Activated naive CD4-positive, alpha-beta T cell treated with anti-CD3 and anti-CD28 coated beads, Interleukin-2, amount 10 ng/mL, durations not matched to agents 7 days and 5 days (primary cell): ENCODE measurements around the gene CRHBP.

Source experiments
- CTCF ChIA-PET: fragments of 350-600 bp; sonication (Branson Sonifier 250); formaldehyde crosslinking; loops from one replicate; lab custom pipeline; 2021; ENCODE audit warnings: antibody characterized with exemption; lab: Charles Lee
- DNase-seq: peaks from one replicate; pipeline ENCODE4 v3.0.0-alpha.2; 2020
- H3K27ac Mint-ChIP-seq: one replicate; pipeline ENCODE4 v1.8.0; 2021; ENCODE audit warnings: mild to moderate bottlenecking, moderate library complexity, mixed read lengths
- H3K27me3 Mint-ChIP-seq: one replicate; pipeline ENCODE4 v1.8.0; 2021; ENCODE audit warnings: mild to moderate bottlenecking, mixed read lengths
- H3K36me3 Mint-ChIP-seq: one replicate; pipeline ENCODE4 v1.8.0; 2021; ENCODE audit warnings: mixed read lengths
- H3K4me1 Mint-ChIP-seq: one replicate; pipeline ENCODE4 v1.8.0; 2021; ENCODE audit warnings: mixed read lengths
- H3K4me3 Mint-ChIP-seq: one replicate; pipeline ENCODE4 v1.8.0; 2021; ENCODE audit warnings: mild to moderate bottlenecking, moderate library complexity, mixed read lengths
- H3K9me3 Mint-ChIP-seq: one replicate; pipeline ENCODE4 v1.8.0; 2021; ENCODE audit warnings: mixed read lengths

CRHBP gene

DNA sequence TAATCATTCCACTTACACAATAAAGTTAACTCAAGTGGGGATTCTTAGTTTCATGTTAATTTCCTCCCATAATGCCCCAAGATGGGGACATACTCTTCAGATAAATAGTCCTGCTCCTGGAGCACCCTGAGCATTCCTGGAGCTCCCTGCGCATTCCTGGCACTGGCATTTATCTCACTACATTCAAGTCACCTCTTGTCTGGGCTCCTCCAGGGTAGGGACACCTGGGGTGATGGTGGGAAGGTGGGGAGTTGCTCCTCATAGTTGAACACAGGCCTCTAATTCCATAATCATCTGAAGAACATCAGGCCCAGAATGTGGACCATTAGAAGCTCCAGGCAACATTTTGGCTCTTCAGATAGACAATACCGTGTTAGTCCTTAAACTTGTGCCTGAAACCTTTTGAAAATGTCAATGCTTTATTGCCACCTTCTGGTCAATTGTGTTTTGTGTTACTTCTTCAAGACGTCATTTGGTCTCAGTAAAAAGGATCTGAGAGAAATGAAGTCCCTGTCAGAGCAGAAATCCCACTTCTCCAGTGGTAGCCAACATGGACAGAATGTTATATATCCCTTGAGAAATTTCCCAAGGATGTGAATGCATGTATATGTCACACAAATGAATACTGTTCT is 63.2 kb downstream of the CRHBP start:
- no peak for DNase-seq
- H3K4me1 Mint-ChIP-seq: peaks cover 11% of the 10 kb centered on the region
- no peak overlapping the region for H3K4me3 Mint-ChIP-seq
- H3K9me3 Mint-ChIP-seq: no peaks in the 10 kb centered on the region
- H3K27me3 Mint-ChIP-seq: peaks cover 21% of the 10 kb centered on the region
- CTCF ChIA-PET: interaction anchor here (0.7 to 2.4 kb wide), 10 partner anchors 14 to 415 kb away, joined by 3 to 31 read pairs (median 4); partner anchors contain the start of gene AGGF1
- no peaks in the 10 kb centered on the region for H3K36me3 Mint-ChIP-seq
- H3K27ac Mint-ChIP-seq: no peak overlapping the region

DNA sequence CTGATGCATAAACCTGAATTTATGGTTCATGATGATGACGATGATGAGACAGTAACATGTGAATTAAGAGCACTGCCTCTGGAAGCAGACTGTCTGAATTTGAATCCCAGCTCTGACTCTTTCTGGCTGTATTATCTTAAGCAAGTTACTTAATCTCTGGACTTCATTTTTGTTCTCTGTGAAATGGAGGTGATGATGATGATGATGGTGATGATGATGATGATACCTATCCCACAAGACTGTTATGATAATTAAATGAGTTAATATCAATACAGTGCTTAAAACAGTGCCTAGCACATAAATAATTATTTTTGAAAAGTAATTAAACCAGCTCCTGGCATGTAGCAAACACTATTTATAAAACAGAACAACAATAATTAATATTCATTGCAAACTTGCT is 64.1 kb downstream of the CRHBP start:
- Mint-ChIP-seq H3K36me3 (no peaks in the 10 kb centered on the region), H3K27me3 (peaks cover 23% of the 10 kb centered on the region), H3K27ac (no peak overlapping the region), H3K4me3 (no peak overlapping the region), H3K4me1 (peaks cover 11% of the 10 kb centered on the region), H3K9me3 (no peaks in the 10 kb centered on the region)
- no peak for DNase-seq
- CTCF ChIA-PET: interaction anchor here (1.1 to 2.4 kb wide), 8 partner anchors 144 to 416 kb away, joined by 3 to 31 read pairs (median 4); no protein-coding TSS in a partner anchor

DNA sequence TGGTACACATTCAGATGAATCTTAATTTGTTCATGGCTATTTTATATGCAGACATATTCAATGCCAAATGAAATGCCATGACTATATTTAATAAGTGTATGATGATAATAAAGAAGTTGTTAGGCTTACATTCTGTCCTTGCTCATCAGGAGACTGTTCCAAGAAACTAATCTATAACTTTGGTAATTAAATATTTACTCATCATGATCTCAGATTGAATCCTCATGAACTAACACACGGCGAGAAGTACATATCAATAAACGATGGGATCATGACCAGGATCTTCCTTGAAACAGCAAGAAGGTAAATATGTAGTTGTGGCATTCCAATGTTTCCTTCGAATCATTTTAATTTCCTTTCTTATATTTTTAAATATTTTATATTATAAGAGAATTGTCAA is 64.8 kb downstream of the CRHBP start:
- Mint-ChIP-seq H3K9me3 (peaks cover 1% of the 10 kb centered on the region), H3K4me3 (no peak overlapping the region), H3K27ac (no peak overlapping the region), H3K36me3 (no peaks in the 10 kb centered on the region), H3K4me1 (peaks cover 9% of the 10 kb centered on the region), H3K27me3 (peaks cover 28% of the 10 kb centered on the region)
- no peak for DNase-seq
- CTCF ChIA-PET: interaction anchor here (0.6 to 2.4 kb wide), 4 partner anchors 101 to 243 kb away, joined by 3 to 31 read pairs (median 4); no protein-coding TSS in a partner anchor
